HepG2 (cell line): ENCODE results near the gene IMPDH1. TPM values are rescaled to one million over a fixed set of nuclear protein-coding genes. Genes with fewer than 3 reads are reported as not detected.
A peak's percentile ranks its signal among the peaks of the same experiment; 100 is the strongest.

ENCODE experiments used
- AKNA ChIP-seq: sonication (generic); formaldehyde crosslinking; IDR thresholded peaks from 2 replicates; pipeline ENCODE4 v1.4.0; 2020; ENCODE audit warnings: missing genetic modification reagents, borderline replicate concordance
- BRCA1 ChIP-seq: sonication (generic); formaldehyde crosslinking; IDR thresholded peaks from 2 replicates; pipeline ENCODE4 v1.4.0; 2020; ENCODE audit warnings: missing genetic modification reagents
- IRX3 ChIP-seq: sonication (generic); formaldehyde crosslinking; IDR thresholded peaks from 2 replicates; pipeline ENCODE4 v1.8.1; 2023; ENCODE audit warnings: mild to moderate bottlenecking, low read depth, missing genetic modification reagents, borderline replicate concordance
- MAFG ChIP-seq: sonication (generic); formaldehyde crosslinking; IDR thresholded peaks from 2 replicates; pipeline ENCODE4 v1.5.1; 2020; ENCODE audit warnings: mild to moderate bottlenecking, missing genetic modification reagents
- PHF21A ChIP-seq: sonication (generic); formaldehyde crosslinking; IDR thresholded peaks from 2 replicates; pipeline ENCODE4 v1.5.0; 2020; ENCODE audit warnings: mild to moderate bottlenecking, missing genetic modification reagents
- RAD51 ChIP-seq: fragments of 450-650 bp; IDR thresholded peaks from 2 replicates; pipeline ENCODE4 v1.6.1; 2016; ENCODE audit warnings: borderline replicate concordance
- SAP130 ChIP-seq: IDR thresholded peaks from 2 replicates; pipeline ENCODE4 v1.6.1; 2016; ENCODE audit warnings: low read depth
- TFDP2 ChIP-seq: sonication (generic); formaldehyde crosslinking; IDR thresholded peaks from 2 replicates; pipeline ENCODE4 v1.4.0; 2020; ENCODE audit warnings: missing genetic modification reagents
- TOE1 ChIP-seq: sonication (generic); formaldehyde crosslinking; IDR thresholded peaks from 2 replicates; pipeline ENCODE4 v1.4.0; 2020; ENCODE audit warnings: mild to moderate bottlenecking, missing genetic modification reagents
- ZFAT ChIP-seq: sonication (generic); formaldehyde crosslinking; conservative IDR thresholded peaks from 2 replicates; pipeline ENCODE4 v1.8.1; 2023; ENCODE audit warnings: missing genetic modification reagents, inconsistent platforms
- ZHX1 ChIP-seq: sonication (generic); formaldehyde crosslinking; IDR thresholded peaks from 2 replicates; pipeline ENCODE4 v1.8.1; 2022; ENCODE audit warnings: low read depth, mild to moderate bottlenecking, missing genetic modification reagents
- ZNF24 ChIP-seq: fragments of 450-650 bp; IDR thresholded peaks from 2 replicates; pipeline ENCODE4 v1.6.1; 2017; ENCODE audit warnings: antibody characterized with exemption, mild to moderate bottlenecking
- ZNF292 ChIP-seq: sonication (generic); formaldehyde crosslinking; IDR thresholded peaks from 2 replicates; pipeline ENCODE4 v1.8.1; 2022; ENCODE audit warnings: mild to moderate bottlenecking, low read depth, missing genetic modification reagents, borderline replicate concordance
- ZNF350 ChIP-seq: sonication (generic); formaldehyde crosslinking; IDR thresholded peaks from 2 replicates; pipeline ENCODE4 v1.4.0; 2020; ENCODE audit warnings: mild to moderate bottlenecking, low read depth, missing genetic modification reagents, borderline replicate concordance
- polyA plus RNA-seq, 8 experiments: library from polyadenylated mRNA; depleted of rRNA in 3 of 8; stranded (reverse) in 7 of 8; unstranded in 1 of 8; fragments of >200 nt; fragmentation: Illumina TruSeq in 4 of 8; extraction: Trizol in 4 of 8; gene quantifications; 2 replicates each; pipeline versions ENCODE4 v1.2.1 to v1.2.3, GENCODE V29; 2011 to 2016; ENCODE audit warnings: low read depth in 4 of 8, missing spikeins in 1 of 8, mixed read lengths in 1 of 8; ENCODE audit not compliant: insufficient read depth in 1 of 8
- total RNA-seq, 5 experiments: library from RNA; depleted of rRNA; stranded (reverse); fragments of >200 nt; fragmentation: Illumina TruSeq; extraction: Trizol; gene quantifications; 2 replicates each; pipeline ENCODE4 v1.2.3, GENCODE V29; 2016; ENCODE audit warnings: low read depth in 1 of 5
- TF ChIP-seq, protein P1 (sequence below): sonication (generic); formaldehyde crosslinking; IDR thresholded peaks from 2 replicates; pipeline ENCODE4 v1.9.0; 2021; ENCODE audit warnings: missing genetic modification reagents, borderline replicate concordance
- TF ChIP-seq, protein P2 (sequence below): sonication (generic); formaldehyde crosslinking; IDR thresholded peaks from 2 replicates; pipeline ENCODE4 v1.5.0; 2020; ENCODE audit warnings: missing genetic modification reagents, mild to moderate bottlenecking, borderline replicate concordance
- TF ChIP-seq, protein P3 (sequence below): sonication (generic); formaldehyde crosslinking; IDR thresholded peaks from 2 replicates; pipeline ENCODE4 v1.5.0; 2020; ENCODE audit warnings: mild to moderate bottlenecking, missing genetic modification reagents

IMPDH1 gene
- total and polyA plus RNA-seq, 2 of the 13 experiments (the other 11 are each of a cell fraction or from before 2014, with no cell fraction given) = 22.8 to 34.0 TPM

DNA sequence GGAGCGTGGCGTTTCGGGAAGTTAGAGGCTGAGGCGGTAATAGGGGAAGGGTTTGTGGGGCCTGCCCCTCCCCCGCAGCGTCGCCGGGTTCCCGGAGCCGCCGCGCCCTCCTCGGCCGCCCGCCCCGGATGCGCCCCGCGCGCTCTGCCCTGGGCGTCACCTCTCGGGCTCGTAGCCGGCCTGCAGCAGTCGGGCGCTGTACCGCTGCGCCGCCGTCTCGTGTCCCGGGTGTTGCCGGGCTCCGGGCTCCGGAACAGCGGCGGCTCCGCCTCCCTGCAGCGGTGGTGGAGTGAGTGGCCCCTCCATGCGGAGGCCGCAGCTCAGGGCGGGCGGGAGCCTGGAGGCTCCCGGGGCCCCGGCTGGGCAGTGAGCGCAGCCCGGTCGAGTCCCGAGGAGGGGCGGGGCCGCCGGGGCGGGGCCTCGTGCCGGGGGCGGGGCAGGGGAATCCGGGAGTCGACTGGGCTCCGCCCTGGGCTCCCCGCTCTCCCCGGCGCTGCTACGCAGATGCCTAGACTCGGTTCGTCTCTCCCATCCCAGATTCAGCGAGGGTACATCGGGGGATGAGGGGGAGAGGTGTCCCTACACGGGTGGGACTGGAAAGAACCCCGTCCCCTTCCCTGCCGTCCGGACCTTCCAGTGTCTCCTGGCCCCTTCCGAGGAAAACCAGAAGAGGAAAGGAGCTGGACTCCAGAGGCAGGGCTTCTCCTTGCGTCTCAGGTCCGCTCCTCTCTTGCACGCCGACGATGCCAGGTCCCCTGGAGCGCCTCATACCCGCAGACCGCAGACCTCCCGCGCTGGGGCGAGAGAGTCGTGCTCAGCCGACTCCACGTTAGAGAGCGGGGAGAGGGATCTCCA is at the start of gene IMPDH1 (continued):
- TF ChIP-seq, protein P1, sequence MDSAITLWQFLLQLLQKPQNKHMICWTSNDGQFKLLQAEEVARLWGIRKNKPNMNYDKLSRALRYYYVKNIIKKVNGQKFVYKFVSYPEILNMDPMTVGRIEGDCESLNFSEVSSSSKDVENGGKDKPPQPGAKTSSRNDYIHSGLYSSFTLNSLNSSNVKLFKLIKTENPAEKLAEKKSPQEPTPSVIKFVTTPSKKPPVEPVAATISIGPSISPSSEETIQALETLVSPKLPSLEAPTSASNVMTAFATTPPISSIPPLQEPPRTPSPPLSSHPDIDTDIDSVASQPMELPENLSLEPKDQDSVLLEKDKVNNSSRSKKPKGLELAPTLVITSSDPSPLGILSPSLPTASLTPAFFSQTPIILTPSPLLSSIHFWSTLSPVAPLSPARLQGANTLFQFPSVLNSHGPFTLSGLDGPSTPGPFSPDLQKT (CRISPR knock-in tag) = no peak
- TF ChIP-seq ZHX1 (CRISPR knock-in tag) (no peak), ZNF292 (no peak), BRCA1 (CRISPR knock-in tag) (no peak), MAFG (CRISPR knock-in tag) (no peak), ZNF350 (CRISPR knock-in tag) (no peak), SAP130 (CRISPR knock-in tag) (peak; percentile 64), TOE1 (CRISPR knock-in tag) (no peak), TFDP2 (CRISPR knock-in tag) (no peak), ZFAT (no peak), ZNF24 (no peak), IRX3 (no peak), PHF21A (CRISPR knock-in tag) (no peak), AKNA (CRISPR knock-in tag) (no peak), RAD51 (no peak)
- TF ChIP-seq, protein P2, sequence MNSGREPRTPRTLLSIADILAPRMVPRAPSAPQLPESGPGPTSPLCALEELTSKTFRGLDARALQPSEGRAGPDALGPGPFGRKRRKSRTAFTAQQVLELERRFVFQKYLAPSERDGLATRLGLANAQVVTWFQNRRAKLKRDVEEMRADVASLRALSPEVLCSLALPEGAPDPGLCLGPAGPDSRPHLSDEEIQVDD (CRISPR knock-in tag) = no peak
- TF ChIP-seq, protein P3, sequence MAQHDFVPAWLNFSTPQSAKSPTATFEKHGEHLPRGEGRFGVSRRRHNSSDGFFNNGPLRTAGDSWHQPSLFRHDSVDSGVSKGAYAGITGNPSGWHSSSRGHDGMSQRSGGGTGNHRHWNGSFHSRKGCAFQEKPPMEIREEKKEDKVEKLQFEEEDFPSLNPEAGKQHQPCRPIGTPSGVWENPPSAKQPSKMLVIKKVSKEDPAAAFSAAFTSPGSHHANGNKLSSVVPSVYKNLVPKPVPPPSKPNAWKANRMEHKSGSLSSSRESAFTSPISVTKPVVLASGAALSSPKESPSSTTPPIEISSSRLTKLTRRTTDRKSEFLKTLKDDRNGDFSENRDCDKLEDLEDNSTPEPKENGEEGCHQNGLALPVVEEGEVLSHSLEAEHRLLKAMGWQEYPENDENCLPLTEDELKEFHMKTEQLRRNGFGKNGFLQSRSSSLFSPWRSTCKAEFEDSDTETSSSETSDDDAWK (CRISPR knock-in tag) = no peak
